Right lobe of liver (tissue), 4 donors: ENCODE measurements around the gene TXNDC9.

ENCODE experiments used
- CTCF ChIP-seq, 4 donors: fragments of 200-600 bp in 3 of 4; fragments of 450-650 bp in 1 of 4; IDR thresholded peaks; one replicate each; pipeline versions ENCODE4 v1.5.1 to v1.8.0; 2016 to 2022; ENCODE audit warnings: antibody characterized with exemption in 4 of 4, mild to moderate bottlenecking in 2 of 4
- POLR2A ChIP-seq: fragments of 450-650 bp; IDR thresholded peaks from one replicate; pipeline ENCODE4 v1.6.1; 2017; ENCODE audit warnings: antibody characterized with exemption, mild to moderate bottlenecking
- donor health status: DM: no; HTN: no; CAD: no.
- donor health status: DM: no; HTN: no; CAD: no.
- donor health status: DM: no; HTN: yes; CAD: no.

DNA sequence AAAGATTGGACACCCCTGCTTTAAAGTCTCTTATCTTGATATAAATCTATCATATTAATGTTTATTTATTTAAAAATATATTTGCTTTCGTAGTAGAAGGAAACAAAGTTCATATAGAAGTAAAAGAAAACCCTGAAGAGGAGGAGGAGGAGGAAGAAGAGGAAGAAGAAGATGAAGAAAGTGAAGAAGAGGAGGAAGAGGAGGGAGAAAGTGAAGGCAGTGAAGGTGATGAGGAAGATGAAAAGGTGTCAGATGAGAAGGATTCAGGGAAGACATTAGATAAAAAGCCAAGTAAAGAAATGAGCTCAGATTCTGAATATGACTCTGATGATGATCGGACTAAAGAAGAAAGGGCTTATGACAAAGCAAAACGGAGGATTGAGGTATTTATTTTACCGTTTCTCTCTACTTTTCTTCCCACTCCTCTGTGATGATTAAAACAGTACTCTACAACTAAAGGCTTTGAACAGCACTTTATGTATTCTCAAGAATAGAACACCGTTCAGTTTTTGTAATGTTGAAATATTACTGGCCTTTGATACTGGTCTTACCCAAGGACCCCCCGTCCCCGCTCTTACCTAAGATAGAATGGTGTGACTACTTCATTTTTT, 40.2 kb upstream of the TXNDC9 start:
- TF ChIP-seq CTCF (IDR thresholded peaks at IDR 0.05), result no peak
- no peak for TF ChIP-seq POLR2A
